SW480 (cell line): ENCODE measurements around the gene RASL10A.
"Not testable (repeated sequence)": the region's sequence is repeated elsewhere in the genome, so short reads cannot be mapped to it uniquely, and the experiment has no call there.

ENCODE experiments used
- DNase-seq: peaks from one replicate; pipeline ENCODE4 v3.0.0-alpha.2; 2016; ENCODE audit warnings: low spot score

The RASL10A gene

DNA sequence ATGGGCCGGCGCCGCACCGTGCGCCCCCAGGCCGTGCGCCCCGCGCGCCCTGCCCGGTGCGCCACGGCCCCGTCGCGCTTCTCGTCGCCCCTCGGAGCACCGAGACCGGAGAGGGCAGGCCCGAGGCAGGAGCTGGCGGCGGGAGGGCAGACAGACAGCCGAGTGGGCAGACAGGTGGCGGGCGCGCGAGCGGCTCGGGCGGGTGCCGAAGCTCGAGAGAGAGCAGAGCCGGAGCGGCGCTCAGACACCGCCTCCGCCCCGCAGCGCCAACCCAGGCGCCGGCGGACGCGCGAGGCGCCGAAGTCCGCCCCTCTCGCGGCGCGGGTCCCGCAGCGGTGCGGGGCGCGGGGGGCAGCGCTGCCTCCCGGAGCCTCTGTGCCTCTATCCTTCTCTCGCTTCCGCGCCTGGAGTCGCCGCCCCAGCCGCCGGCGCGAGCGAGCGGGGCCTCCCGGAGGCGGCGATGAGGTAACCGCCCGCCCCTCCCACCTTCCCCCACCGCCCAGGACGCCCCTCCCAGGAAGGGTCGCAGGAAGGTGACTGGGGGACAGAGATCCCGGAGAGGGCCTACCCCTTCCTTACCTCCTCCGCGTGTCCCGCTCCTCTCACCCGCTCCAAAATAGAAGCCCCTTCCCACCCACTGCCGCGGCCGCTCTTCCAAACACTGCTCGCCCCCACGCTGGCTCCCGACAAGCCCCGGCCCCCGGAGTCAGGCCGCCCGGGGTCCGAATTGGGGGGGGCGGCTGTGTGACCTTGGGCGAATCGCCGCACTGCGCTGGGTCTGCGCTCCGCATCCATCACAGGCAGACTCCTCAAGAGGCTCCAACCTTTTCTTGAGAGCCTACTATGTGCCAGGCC is at the start of gene RASL10A:
TSS of gene RASL10A (minus strand) at position 412 of the 855 bp plus-strand sequence. CDS start 451 bp downstream, outside the sequence.
- no peak for DNase-seq

GRCh38 chr22:29359469-29359868 is 44.0 kb upstream of the RASL10A start:
- DNase-seq: peak; percentile 42

DNA sequence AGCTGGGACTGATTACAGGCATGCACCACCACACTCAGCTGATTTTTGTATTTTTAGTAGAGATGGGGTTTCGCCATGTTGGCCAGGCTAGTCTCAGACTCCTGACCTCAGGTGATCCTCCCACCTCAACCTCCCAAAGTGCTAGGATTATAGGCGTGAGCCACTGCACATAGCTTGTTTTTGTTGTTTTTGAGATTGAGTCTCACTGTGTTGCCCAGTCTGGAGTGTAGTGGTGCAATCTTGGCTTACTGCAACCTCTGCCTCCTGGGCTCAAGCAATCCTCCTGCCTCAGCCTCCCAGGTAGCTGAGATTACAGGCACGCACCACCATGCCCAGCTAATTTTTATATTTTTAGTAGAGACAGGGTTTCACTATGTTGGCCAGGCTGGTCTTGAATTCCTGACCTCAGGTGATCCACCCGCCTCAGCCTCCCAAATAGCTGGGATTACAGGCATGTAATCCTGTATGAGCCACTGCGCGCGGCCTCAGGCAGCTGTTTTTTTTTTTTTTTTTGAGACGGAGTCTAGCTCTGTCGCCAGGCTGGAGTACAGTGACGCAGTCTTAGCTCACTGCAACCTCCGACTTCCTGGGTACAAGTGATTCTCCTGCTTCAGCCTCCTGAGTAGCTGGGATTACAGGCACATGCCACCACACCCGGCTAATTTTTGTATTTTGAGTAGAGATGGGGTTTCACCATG is 41.8 kb upstream of the RASL10A start:
- DNase-seq: not testable (repeated sequence)

- no peak for DNase-seq
These were observed 38.4 kb upstream of the RASL10A start for GRCh38 chr22:29353860-29354259.

GRCh38 chr22:29353286-29353685 is 37.8 kb upstream of the RASL10A start:
- no peak for DNase-seq

GRCh38 chr22:29352778-29353177 is 37.3 kb upstream of the RASL10A start:
- DNase-seq: no peak

GRCh38 chr22:29351891-29352290 is 36.4 kb upstream of the RASL10A start:
- DNase-seq: no peak

DNA sequence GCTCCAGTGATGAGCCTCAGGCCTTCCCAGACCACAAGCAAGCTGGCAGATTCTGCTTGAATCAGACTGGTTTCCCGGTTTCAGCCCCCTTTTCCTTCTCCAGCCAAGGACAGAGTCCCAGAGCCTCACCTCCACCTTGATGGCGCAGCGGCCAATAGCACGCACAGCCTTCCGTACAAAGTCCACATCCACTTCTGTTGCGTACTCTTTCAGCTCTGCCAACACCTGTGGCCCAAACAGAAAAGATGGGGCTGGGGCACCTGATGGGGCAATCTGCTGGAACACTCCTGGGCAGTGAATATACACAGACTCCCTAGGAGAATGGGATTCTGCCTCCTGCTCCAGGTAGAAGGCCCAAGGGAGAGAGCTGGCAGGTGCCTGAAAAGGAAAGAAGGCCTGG is 35.5 kb upstream of the RASL10A start:
- no peak for DNase-seq

DNA sequence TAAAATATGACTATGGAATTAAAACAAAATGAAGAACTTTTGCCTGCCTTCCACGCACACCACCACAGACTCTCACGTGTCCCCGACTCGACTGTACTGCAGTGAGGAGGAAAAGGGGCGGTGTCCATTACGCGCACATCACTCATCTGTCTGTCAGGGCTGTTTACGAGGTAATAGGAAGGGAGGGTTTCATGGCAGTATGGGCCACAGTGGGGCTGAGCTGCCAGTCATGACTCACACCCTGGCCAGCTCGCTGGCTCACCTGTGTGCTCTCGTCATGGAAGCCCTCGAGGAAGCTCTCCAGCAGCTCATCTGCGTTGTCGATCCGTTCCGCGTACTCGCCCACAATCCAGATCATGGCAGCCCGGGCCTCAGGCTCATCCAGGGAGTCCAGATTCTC is 33.5 kb upstream of the RASL10A start:
- no peak for DNase-seq

GRCh38 chr22:29348041-29348440 is 32.5 kb upstream of the RASL10A start:
- no peak for DNase-seq

DNA sequence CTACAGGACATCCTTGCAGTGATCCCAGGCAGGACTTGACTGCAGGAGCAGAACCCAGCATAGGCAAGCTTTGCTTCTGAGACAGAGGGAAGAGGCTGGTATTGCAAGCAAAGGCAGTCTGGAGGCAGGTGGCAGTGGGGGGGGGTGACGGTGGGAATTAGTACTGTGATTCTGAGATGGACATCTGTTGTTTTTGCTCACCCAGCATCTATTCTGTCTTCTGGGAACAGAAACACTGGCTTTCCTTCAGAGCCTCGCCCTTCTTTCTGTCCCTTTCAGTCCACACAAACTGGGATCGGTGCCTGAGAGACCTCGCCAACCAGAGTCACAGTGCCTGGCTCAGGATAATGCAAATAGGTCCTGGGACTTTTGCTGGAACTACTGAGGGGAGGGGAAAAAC is 31.2 kb upstream of the RASL10A start:
- DNase-seq: no peak

GRCh38 chr22:29345932-29346331 is 30.4 kb upstream of the RASL10A start:
- DNase-seq: no peak

DNA sequence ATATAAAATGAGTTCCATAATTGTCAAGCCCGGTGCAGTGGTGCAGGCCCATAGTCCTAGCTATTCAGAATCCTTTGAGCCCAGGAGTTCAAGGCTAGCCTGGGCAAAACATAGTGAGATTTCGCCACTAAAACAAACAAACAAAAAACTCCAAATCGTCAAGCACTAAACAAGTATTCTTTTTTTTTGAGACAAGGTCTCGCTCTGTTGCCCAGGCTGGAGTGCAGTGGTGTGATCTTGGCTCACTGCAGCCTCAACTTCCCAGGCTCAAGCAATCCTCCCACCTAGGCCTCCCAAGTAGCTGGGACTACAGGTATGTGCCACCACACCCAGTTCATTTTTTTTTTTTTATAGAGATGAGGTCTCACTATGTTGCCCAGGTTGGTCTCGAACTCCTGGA is 29.4 kb upstream of the RASL10A start:
- not testable (repeated sequence) for DNase-seq

DNA sequence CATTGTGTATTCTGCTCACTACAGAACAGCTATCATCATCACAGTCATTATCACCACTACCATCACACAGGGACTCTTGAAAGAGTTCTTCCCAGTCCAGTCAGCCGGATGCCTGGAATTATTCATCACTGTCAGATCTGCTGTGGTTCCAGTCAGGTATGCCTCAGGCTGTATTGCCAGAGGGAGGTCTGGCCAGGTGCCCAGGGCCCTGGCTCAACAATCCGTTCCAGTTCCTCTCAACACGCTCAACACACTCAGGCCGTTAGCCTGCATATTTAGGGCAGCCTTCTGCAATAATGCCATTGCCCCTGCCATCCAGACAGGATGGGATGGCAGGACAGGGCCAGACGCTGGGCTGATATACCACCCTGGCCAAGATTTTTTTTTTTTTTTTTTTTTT is 28.6 kb upstream of the RASL10A start:
- peak; percentile 69 for DNase-seq

DNA sequence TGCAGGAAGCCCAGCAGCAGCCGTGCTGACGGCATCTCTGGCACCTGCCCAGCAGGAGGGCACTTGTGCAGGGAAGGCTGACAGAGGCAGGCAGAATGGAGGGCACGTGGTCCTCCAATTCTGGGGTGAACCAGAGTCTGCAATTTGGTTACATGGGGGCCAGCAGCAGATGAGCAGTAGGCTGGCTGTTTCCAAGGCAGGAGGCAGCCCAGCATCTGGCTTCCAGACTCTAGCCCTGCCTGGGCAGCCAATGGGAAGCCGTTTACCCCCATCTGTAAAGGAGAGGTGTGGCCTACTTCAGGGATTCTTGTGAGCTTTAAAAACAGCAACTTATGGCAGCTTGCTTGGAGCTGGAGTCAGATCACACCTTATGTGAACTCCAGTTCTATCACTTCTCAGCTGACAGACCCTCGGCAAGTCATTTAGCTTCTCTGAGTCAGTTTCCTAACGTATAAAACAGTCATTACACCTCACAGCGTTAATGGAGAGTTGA is 27.9 kb upstream of the RASL10A start:
- no peak for DNase-seq

DNA sequence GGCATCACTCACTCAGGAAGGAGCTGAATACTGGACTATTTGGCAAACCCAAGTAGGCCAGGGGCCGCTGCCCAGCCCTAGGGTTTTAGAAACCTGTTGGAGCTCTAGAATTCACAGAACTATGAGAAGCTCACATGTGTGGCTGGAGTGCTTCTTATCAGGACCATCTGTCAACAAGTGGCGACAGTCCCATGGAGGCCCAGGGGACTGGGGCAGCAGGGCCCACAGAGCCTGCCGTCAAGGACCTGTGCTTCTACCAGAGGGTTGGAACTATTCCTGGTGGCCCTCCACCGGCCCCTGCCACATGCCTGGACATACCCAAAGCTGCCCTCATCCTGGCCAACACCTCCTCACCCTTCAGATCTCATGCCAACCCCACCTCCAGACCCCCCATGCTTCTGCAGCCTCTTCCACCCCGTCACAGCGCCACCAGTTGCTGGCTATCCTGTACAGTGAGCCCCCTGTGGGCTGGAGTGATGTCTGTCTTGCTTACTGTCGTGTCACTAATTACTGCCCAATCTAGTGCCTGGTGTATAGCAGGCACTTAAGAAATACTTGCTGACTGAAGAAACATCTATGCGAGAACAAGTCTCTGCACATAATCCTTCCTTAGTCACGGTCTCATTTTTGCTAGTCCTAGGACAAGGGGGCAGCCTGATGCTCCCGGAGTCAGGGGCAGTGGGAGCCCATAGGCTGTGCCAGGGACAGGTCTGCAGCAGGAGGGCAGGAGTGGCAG is 27.2 kb upstream of the RASL10A start:
- DNase-seq: no peak

DNA sequence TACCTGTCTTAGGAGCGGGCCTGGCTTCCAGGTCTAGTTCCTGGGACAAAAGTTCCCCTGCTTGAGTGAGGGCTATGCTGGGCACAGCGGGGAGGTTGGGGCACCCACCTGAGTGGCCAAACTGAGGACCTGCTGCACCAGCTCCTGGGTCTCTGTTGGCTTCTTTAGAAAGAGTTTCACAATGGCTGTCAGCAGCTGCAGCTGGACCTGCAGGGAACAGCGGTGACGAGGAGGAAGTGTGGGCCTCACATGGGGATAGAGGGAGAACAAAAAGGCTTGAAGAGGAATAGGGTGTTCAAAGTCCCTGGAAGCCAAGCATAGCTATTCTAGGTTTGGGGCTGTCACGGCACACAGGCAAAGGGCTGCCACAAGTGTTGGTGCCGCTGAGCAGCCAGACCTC is 26.7 kb upstream of the RASL10A start:
- no peak for DNase-seq

- DNase-seq: no peak
These were observed 26.3 kb upstream of the RASL10A start for GRCh38 chr22:29341849-29342127.

DNA sequence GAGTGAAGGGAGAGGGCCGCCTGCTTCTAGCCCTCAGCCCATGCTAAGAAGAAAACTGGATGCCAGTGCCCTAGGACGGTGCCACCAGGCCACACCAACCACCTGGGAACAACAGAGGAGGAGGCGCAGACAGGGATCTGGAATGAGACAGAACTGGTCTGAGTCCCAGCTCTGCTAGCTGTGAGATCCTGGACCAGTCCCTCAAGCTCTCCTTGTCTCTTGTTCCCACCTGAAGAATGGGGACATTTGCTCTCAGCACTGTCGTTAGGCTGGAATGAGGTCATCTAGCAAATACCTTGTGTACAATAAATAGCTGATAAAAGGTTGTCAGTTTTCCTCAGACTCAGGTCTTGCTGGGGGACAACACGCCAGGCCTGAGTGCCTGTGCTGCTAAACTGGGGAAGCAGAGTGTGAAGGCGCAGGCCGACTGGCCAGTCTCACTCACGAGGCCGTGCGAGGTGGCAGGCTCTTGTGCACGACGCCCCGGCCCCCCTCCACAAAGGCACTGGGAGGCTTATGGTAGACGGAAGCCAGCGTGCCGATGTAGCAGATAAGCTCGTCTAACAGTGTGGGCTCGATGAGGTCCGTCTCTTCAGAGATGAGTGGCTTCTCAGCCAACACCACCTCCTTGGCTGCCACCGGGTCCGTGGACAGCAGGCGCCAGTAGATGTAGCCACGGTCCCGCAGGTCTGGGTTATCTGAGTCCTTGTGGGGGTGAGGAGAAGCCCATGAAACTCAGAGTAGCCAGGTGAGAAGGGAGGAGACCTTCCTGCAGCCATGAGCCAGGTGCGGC is 25.8 kb upstream of the RASL10A start:
- no peak for DNase-seq

- DNase-seq: no peak
These were observed 25.1 kb upstream of the RASL10A start for GRCh38 chr22:29340566-29340965.

- no peak for DNase-seq
These were observed 24.1 kb upstream of the RASL10A start for GRCh38 chr22:29339381-29340235.
